ENCODE measurements around the gene DLX3. TPM values are rescaled to one million over a fixed set of nuclear protein-coding genes. Genes with fewer than 3 reads are reported as not detected.

Gene DLX3
- total RNA-seq, 2 donors from 2014 or later, result 0.36 to 0.68 TPM

DNA sequence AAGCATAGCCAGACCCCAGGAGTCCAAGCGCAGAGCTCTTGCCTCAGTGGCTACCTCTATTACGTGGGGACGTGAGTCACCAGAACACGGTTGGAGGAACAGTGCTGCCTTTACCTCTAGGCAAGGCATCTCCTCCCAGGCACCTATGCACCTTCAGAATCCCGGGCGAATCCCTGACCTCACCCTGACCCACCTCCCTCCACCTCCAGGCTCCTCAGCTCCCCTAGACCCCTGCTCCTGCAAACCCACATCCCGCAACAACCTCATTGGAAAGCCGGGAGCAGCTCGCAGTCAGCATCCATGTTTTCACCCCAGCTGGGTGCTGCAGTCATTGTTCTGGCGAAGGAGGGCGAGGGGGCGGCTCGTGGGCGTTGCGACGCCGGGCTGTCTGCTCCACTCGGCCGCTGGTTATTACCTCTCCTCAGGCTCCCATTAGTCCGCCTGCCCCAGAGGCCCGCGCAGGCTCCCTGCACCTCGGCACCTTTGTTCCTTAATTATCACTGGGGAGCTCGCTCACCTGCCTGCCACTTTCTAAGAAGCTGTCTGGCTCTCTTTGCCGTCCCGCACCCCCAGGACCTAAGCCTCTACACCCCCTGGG lies 50.7 kb downstream of the DLX3 start:
- intact Hi-C loops (cut with DNase I), result no loop called here
- 37% methylated on average over 26 of the region's 26 CpGs for WGBS
- Histone ChIP-seq H3K4me1 (replicated peaks) (no peaks in the 10 kb centered on the region), H3K36me3 (no peaks in the 10 kb centered on the region), H3K9me3 (no peaks in the 10 kb centered on the region), H3K4me3 (no peak overlapping the region), H3K27ac (no peak overlapping the region), H3K27me3 (replicated peaks; ENCODE audit: insufficient read depth) (peaks cover 2% of the 10 kb centered on the region)
- no peak for TF ChIP-seq POLR2A (IDR thresholded peaks at IDR 0.05)
- TF ChIP-seq, protein P1, sequence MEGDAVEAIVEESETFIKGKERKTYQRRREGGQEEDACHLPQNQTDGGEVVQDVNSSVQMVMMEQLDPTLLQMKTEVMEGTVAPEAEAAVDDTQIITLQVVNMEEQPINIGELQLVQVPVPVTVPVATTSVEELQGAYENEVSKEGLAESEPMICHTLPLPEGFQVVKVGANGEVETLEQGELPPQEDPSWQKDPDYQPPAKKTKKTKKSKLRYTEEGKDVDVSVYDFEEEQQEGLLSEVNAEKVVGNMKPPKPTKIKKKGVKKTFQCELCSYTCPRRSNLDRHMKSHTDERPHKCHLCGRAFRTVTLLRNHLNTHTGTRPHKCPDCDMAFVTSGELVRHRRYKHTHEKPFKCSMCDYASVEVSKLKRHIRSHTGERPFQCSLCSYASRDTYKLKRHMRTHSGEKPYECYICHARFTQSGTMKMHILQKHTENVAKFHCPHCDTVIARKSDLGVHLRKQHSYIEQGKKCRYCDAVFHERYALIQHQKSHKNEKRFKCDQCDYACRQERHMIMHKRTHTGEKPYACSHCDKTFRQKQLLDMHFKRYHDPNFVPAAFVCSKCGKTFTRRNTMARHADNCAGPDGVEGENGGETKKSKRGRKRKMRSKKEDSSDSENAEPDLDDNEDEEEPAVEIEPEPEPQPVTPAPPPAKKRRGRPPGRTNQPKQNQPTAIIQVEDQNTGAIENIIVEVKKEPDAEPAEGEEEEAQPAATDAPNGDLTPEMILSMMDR (IDR thresholded peaks at IDR 0.05), result no peak
- no peak for TF ChIP-seq POLR2AphosphoS5 (IDR thresholded peaks at IDR 0.05)
- DNase-seq (ENCODE audit: low spot score), result no peak

DNA sequence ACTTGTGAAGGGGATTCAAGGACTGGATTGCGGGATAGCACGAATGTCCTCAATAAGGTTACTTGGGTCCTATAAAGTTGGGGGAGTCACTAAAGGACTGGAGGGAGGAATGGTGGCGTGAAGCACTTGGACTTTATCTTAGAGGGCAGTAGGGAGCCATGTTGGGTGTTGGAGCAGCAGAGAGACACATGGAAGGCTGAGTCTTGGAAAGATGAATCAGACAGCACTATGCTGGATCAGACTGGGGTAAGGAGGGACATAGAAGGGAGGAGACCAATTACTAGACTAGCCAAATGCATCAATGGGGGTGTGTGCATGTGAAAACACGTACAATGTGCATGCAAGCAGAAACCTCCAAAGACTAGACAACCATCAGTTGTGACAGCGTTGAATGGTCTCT lies 52.1 kb downstream of the DLX3 start:
- H3K27ac ChIP-seq, result no peak overlapping the region
- H3K4me3 ChIP-seq, result no peak overlapping the region
- no peaks in the 10 kb centered on the region for H3K36me3 ChIP-seq
- 95% methylated on average over 5 of the region's 5 CpGs for whole genome bisulfite sequencing
- no peaks in the 10 kb centered on the region for H3K4me1 ChIP-seq (replicated peaks)
- intact Hi-C loops (cut with DNase I), result no loop called here
- no peak for DNase-seq (ENCODE audit: low spot score)
- H3K9me3 ChIP-seq, result no peaks in the 10 kb centered on the region
- TF ChIP-seq POLR2A (IDR thresholded peaks at IDR 0.05) (no peak), POLR2AphosphoS5 (IDR thresholded peaks at IDR 0.05) (no peak)
- TF ChIP-seq, protein P1 (IDR thresholded peaks at IDR 0.05), result no peak
- H3K27me3 ChIP-seq (replicated peaks; ENCODE audit: insufficient read depth), result peaks cover 2% of the 10 kb centered on the region

DNA sequence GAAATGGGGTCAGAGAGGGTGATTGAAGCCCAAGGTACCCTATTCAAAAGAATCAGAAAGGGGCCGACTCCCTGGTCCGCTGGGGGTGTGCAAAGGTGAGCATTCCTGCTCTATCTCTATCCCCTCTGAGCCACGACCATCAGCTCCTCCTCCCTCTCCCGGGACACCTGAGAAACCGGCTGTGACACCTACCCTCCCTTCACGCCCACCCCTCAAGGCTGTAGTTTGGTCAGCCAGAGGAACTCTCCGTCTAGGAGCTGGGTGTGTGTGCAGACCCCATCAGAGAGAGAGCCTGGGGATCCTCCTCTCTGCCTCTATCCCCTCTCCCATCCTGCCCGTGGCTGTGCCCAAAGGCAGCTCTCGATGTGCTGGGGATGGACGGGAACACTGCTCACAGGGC lies 53.6 kb downstream of the DLX3 start:
- intact Hi-C loops (cut with DNase I), result no loop called here
- peaks cover 2% of the 10 kb centered on the region for H3K27me3 ChIP-seq (replicated peaks; ENCODE audit: insufficient read depth)
- no peak overlapping the region for H3K27ac ChIP-seq
- H3K9me3 ChIP-seq, result no peaks in the 10 kb centered on the region
- TF ChIP-seq POLR2AphosphoS5 (IDR thresholded peaks at IDR 0.05), result no peak
- TF ChIP-seq POLR2A (IDR thresholded peaks at IDR 0.05), result no peak
- TF ChIP-seq, protein P1 (IDR thresholded peaks at IDR 0.05), result no peak
- no peak for DNase-seq (ENCODE audit: low spot score)
- H3K36me3 ChIP-seq, result no peaks in the 10 kb centered on the region
- WGBS, result 66% methylated on average over 10 of the region's 10 CpGs
- H3K4me1 ChIP-seq (replicated peaks), result no peaks in the 10 kb centered on the region
- H3K4me3 ChIP-seq, result no peak overlapping the region

Small RNAs within 50 kb of the gene (small RNA-seq; reads per million reads assigned to genes)
- 0 reads per million in 2 donors for gene RNU6-1313P

Other genes starting within 250 kb of the DLX3 start
- 10 to 100 TPM; 30.9 to 46.4 TPM for gene FAM117A, start 231.1 kb downstream of the DLX3 start, total RNA-seq
- 10 to 100 TPM; 48.3 to 78.6 TPM for gene KAT7, start 206.5 kb downstream of the DLX3 start, total RNA-seq
- gene TAC4, start 147.2 kb downstream of the DLX3 start, total RNA-seq, result not detected
- not detected for gene DLX4, start 26.0 kb downstream of the DLX3 start, total RNA-seq
- gene ITGA3, start 60.9 kb upstream of the DLX3 start, total RNA-seq, result 10 to 100 TPM; 67.0 to 71.3 TPM
- gene PDK2, start 100.1 kb upstream of the DLX3 start, total RNA-seq, result 10 to 100 TPM; 47.1 to 79.5 TPM
- 1 to 10 TPM; 2.5 to 7.4 TPM for gene SAMD14, start 134.9 kb upstream of the DLX3 start, total RNA-seq
- gene PPP1R9B, start 155.5 kb upstream of the DLX3 start, total RNA-seq, result 10 to 100 TPM; 36.2 to 79.7 TPM
- gene SGCA, start 170.8 kb upstream of the DLX3 start, total RNA-seq, result 10 to 100 TPM; 13.9 to 19.4 TPM
- 10 to 100 TPM; 21.5 to 81.0 TPM for gene COL1A1, start 206.4 kb upstream of the DLX3 start, total RNA-seq

All from prostate gland (tissue), 2 donors.